Measurements from ENCODE around the gene MAPKAPK2.

MAPKAPK2 gene

GRCh38 chr1:206683313-206683712 lies 1.4 kb upstream of the MAPKAPK2 start:
- no peak for DNase-seq (ENCODE audit: low read depth, low spot score)

GRCh38 chr1:206684003-206684402 lies 702 bp upstream of the MAPKAPK2 start:
- DNase-seq (ENCODE audit: low read depth, low spot score): no peak

DNA sequence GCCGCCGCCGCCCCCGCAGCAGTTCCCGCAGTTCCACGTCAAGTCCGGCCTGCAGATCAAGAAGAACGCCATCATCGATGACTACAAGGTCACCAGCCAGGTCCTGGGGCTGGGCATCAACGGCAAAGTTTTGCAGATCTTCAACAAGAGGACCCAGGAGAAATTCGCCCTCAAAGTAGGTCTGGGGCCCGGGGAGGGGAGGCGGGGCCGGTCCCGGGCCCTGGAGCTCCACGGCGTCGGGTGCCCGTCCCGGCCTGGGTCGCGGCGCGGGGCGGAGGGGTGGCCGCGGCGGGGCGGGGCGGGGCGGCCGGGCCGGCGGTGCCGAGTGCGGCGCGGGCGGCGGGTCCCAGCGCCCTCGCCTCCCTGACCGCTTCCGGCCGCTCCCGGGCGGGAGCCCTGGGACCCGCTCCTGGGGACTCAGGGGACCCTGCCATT lies 646 bp downstream of the MAPKAPK2 start:
- no peak for DNase-seq (ENCODE audit: low read depth, low spot score)

DNA sequence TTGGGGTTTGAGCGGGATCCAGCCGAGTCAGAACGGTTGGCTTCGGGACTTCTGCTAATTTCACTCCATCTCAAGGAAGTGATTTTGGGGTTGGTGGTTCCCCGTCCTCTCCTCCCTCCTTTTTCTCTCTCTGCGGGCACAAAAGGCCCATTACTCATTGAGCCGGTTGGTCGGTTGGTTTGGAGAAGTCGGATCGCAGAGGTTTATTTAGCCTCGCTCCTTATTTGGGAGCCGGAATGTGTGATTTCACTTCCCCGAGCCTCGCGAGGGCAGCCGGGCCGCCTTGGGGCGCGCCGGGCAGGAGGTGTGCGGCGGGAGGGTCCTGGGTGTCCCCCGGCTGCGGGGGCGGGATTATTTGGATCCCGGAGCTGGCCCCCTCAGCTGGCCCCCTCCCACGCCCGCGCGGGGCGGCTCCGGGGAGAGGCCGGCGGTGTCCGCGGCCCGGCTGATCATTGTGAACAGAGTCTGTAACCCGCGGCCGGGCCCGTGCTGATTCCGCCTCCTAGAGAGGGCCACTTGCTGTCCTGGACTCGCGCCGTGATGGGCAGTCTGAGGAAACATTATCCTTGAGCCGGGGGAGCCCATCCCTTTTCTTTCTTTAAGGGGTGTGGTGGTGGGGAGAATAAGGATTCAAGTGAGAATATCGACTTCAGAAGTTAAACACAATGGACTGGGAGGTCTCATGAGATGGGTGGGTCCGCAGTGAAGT lies 1.2 kb downstream of the MAPKAPK2 start:
- no peak for DNase-seq (ENCODE audit: low read depth, low spot score)

GRCh38 chr1:206686478-206687249 lies 2.0 kb downstream of the MAPKAPK2 start:
- no peak for DNase-seq (ENCODE audit: low read depth, low spot score)

GRCh38 chr1:206687251-206687914 lies 2.7 kb downstream of the MAPKAPK2 start:
- DNase-seq (ENCODE audit: low read depth, low spot score): no peak

DNA sequence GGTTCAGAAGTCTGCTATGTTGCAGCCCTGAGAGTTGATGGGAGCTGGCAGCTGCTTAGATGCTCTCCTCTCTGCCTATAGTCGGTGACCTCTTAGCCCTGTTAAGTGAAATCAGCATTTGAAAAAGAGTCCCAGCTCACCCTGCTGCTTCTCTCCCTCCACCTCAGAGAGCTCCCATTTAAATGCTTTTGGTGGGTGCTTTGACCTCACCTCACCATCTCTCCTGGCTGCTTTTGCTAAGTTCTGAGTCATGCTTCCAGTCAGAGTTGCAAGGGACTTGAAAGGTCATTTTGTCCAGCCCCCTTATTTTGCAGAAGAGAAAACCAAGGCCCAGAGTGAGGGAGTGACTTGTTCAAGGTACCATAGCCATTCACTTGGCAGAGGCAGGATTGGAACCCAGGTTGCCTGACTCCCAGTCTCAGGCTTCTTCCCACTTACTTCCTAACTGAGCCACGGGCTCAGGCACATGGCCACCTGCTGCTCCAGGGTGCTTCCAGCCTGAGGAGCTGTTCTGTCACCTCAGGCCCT lies 3.3 kb downstream of the MAPKAPK2 start:
- DNase-seq (ENCODE audit: low read depth, low spot score): no peak

DNA sequence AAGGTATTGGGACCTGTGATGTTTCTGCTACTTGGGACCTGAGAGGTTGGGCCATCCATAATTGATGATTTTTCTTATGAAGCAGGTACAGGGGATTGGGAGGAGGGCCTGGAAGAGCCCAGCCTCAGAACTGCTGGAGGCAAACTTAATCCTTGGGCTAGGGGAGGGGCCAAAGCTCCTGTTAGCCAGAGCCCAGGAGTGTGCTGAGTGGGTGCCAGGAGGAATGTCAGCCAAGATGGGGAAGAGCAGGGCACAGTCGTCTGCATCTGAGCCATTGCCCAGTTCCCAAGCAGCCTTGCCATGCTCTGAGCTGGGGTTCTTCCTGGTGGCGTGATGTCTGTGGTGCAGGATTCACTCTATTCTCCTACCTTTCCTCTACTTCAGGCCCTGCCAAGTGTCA lies 5.8 kb downstream of the MAPKAPK2 start:
- DNase-seq (ENCODE audit: low read depth, low spot score): no peak

DNA sequence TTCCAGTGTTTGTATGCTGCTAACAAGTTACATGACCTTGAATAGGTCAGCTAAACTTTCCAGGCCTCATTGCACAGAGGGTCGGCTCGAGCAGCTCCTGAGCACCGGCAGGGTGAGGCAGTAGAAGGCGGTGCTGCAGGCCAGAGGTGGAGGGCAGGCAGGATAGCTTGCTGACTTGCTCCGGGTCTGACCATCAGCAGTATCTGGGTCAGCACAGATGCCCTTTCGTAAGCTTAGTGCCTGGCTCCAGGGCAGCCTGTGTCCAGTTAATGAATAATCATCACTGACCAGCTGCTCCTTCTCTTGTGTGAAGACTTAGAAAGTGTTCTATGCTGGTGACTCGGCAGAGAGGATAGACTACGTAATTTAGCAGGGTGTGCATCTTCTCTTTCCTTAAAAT lies 6.9 kb downstream of the MAPKAPK2 start:
- no peak for DNase-seq (ENCODE audit: low read depth, low spot score)

GRCh38 chr1:206693029-206693428 lies 8.3 kb downstream of the MAPKAPK2 start:
- DNase-seq (ENCODE audit: low read depth, low spot score): no peak

DNA sequence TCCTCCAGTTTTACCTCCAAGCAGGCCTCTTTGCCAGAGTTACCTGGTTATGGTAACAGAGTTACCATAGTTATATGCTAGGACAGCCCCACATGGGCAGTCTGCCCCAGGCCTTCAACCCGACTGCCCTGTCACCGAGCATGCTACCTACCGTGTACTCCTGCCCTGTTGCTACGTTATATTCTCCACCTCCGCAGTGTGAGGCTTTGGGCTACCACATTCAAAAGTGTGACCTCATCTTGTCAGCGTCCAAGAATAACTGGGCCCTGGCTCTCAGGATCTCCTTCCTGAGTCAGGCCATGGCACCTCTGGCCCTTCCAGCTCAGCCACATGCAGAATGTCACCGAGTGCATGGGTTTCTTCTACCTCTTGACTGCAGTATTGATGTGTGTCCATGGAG lies 8.9 kb downstream of the MAPKAPK2 start:
- no peak for DNase-seq (ENCODE audit: low read depth, low spot score)

GRCh38 chr1:206694171-206695124 lies 9.7 kb downstream of the MAPKAPK2 start:
- no peak for DNase-seq (ENCODE audit: low read depth, low spot score)

DNA sequence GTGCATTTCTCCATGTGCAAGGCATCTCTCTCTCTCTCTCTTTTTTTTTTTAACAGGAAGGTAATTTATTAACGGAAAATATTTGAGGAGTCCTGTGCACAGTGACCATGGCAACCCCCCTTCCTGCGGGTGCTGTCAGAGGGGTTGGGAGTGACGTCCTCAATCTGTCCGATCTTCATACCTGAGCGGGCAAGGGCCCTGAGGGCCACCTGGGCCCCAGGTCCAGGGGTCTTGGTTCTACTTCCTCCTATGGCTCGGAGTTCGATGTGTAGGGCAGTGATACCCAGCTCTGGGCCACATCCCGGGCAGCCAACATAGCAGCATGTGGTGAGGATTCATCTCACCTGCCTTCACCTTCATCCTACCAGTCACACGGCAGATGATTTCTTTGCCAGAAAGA lies 11.0 kb downstream of the MAPKAPK2 start:
- DNase-seq (ENCODE audit: low read depth, low spot score): no peak

DNA sequence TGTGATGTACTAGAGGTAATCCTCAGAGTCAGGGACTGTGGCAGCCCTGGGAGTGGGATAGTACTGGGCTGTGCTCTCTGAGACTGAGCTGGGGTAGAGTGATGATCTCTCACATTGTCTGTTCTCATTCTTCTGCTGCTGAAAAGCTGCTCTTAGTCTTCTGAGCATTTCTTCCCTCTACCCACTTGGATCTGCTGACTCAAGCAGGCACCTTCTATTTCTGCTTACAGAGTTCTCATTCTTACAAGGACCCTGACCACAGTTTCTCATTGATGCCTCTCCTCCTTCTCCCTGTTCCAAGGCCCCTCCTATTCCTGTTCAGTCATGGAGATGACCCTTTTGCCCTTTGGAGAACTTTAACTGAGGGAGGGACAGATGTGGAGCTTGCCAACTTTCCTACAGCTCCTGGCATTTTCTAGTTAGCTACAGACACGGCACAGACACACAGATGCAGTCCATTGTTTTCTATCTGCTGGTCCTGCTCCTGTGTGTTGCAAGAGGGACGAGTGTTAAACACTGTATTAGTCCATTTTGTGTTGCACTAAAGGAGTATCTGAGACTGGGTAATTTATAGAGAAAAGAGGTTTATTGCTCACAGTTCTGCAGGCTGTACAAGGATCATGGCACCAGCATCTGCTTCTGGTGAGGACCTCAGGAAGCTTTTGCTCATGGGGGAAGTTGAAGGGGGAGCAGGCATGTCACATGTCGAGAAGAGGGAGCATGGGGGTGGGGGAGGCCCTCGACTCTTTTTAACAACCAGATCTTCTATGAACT lies 12.3 kb downstream of the MAPKAPK2 start:
- no peak for DNase-seq (ENCODE audit: low read depth, low spot score)

GRCh38 chr1:206698011-206698410 lies 13.3 kb downstream of the MAPKAPK2 start:
- DNase-seq (ENCODE audit: low read depth, low spot score): no peak

DNA sequence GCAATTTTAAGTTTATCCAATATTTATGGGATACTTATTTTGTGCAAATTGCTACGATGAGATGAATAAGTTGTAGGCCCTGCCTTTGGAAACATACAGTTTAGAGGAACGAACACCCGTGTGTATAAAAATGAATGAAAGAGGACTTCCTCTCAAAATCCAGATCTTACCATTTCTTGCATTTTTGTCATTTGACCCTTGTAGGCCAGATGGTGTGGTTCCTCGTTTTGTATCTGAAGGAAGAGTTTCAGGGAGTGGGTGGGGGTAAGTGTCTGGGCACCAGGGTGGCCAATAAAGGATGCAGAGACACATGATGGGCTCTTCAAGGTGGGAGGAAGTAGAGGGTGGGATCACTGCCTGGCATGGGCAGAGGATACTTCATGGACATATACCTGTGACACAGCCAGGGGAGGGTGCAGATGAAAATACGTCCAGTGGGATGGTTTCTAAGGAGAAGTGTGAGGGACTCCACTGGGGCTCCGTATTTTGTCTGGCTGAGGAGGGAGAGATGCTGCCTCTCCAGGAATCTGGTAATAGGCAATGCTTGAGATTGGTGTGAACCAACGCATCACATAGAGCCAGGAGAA lies 14.4 kb downstream of the MAPKAPK2 start:
- no peak for DNase-seq (ENCODE audit: low read depth, low spot score)

DNA sequence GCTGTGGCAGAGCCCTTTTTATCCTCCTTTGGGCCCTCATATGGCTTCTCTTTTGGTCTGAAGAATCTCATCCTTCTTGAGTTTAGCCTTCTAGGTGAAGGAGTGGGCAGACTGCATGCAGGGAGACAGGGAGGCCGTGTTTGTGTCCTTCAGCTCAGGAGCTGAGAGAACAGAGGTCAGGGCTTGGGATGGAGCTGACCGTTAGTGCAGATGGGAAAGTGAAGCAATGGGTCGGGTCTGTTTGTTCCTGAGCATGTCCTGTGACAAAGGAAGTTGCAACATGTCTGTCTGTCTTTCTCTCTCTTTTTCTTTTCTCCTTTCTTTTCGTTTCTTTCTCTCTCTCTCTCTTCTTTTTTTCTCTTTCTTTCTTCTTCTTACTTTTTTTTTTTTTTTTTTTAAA lies 14.9 kb downstream of the MAPKAPK2 start:
- DNase-seq (ENCODE audit: low read depth, low spot score): no peak

- no peak for DNase-seq (ENCODE audit: low read depth, low spot score)
These were observed 15.8 kb downstream of the MAPKAPK2 start for GRCh38 chr1:206700445-206701036.

- DNase-seq (ENCODE audit: low read depth, low spot score): no peak
These were observed 17.6 kb downstream of the MAPKAPK2 start for GRCh38 chr1:206702260-206702659.

- no peak for DNase-seq (ENCODE audit: low read depth, low spot score)
These were observed 18.1 kb downstream of the MAPKAPK2 start for GRCh38 chr1:206702803-206703202.

Measured in smooth muscle cell of the brain vasculature (primary cell).